GM19452 (cell line): ENCODE results near the gene TENT5C.

Source experiments
- ATAC-seq: cut with Tn5 transposase; IDR thresholded peaks from one replicate; pipeline ENCODE4 v1.9.1; 2021; ENCODE audit not compliant: unreplicated experiment

Gene TENT5C

DNA sequence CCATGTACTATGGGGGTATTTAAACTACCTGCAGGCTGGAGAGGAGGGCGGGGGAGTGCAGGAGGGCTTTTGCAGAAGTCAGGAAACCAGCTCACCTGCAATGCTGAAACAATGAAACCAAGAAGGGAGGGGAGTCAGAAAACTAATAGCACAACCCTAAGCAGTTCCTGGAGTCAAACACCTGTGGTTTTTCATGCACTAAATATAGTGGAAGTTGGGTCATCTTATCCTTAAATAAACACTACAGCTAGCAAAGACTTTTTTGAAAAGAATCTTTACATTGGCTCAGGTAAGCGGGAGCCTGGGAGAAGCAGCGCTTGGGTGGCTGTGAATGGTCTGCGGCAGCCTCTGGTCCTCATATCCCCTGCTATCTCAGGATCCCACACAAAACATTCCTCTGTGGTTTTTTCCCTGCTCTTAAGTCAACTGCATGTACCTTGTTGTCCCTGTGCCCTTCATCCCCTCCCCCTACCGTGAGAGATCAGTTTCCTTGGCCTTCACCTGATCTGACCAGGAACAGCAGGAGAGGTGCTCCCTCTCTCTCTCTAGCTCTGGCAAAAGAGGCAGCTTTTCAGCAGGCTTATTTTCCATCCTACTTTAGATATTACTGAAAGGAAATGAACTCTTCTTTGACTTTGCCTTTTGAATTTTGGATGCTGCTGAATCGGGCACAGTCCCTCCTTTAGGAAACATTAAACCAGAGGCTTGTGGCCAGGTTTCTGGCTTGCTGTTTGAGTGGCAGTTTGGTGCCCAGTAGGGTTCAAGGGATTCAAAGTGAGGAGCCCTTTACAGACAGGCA lies 26.6 kb downstream of the TENT5C start:
- ATAC-seq = no peak

DNA sequence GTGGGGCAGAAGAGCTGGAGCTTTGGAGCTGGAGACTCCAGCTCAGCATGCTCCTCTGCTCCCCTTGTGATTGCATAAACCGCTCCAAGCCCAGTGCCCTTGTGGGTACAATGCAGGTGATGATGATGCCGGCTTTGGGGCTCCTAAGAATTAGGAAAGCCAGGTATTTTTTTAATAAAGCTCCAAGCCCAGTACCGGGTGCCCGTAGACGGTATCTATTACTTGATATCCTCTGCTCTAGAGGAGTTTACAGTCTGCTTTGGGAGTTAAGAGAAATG lies 27.2 kb downstream of the TENT5C start:
- ATAC-seq = no peak

DNA sequence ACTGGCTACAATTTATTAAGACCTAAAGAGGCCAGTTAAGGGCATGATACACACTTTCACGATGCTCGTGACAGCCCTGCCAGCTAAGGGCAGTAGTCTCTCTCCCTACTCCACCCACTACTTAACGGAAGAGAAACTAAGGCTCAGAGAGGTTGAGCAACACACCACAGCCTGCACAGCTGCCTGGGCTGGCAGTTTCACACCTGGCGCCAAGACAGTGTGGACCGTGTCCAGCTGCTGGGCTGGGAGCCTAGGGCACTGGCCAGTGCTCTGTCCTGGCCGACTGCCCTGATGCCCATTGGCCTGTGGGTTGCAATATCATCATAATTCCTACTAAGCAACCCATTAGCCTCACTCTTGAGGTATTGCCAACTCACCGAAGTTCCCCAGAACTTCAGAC lies 27.6 kb downstream of the TENT5C start:
- ATAC-seq = no peak

DNA sequence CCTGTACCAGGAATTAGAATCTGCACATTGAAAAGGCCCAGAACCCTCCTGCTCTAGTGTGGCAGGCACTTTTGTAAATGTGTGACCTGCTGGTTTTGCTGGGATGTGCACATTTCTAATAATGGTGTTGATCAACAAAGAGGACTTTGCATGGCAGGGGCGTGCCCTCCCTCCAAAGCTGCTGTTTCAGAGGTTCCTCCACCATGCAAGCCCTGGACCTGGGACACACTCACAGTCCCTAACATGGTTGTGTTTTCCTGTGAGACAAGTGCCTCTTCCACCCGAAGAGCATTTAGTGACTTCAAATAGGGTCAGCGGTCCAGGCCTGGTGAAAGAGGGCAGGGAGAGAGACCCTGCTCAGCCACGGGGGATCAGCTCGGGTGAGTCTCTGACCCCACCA lies 28.1 kb downstream of the TENT5C start:
- no peak for ATAC-seq

DNA sequence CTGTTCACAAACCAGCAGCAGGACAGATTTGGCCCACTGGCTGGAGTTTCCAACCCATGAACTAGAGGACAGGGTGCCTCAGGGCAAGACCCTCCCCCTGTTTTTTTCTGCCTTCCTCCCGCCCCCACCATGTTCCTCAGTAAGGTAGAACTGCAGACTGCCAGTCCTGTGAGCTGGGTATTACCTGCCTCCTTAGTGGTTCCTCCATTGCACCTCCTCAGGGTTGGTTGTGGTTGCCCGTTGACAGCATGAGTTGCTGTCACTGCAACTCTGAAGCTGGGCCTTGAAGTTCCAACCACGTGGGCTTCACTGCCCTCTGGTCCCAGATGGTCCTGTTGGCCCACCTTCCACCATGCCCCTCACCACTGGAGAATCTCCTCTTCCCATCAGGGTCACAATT lies 28.8 kb downstream of the TENT5C start:
- no peak for ATAC-seq

DNA sequence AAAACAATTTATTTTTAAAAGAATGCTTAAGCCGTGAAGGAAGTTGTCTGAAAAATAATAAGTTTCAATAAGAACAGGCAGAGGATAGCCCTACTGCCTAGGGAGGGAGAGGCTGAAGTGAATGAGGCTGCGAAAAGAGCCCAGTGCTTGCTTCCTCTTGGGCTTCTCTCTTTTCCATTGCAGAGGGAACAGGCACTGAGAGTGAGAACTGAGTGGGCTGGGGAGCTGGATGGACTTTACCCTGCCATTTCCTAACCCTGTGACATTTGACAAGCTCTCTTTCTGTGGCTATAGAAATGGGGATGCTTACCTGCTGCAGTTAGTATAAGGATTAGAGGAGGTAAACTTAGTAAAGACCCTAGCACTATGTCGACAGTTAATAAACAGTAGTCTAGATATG lies 30.0 kb downstream of the TENT5C start:
- ATAC-seq = no peak

DNA sequence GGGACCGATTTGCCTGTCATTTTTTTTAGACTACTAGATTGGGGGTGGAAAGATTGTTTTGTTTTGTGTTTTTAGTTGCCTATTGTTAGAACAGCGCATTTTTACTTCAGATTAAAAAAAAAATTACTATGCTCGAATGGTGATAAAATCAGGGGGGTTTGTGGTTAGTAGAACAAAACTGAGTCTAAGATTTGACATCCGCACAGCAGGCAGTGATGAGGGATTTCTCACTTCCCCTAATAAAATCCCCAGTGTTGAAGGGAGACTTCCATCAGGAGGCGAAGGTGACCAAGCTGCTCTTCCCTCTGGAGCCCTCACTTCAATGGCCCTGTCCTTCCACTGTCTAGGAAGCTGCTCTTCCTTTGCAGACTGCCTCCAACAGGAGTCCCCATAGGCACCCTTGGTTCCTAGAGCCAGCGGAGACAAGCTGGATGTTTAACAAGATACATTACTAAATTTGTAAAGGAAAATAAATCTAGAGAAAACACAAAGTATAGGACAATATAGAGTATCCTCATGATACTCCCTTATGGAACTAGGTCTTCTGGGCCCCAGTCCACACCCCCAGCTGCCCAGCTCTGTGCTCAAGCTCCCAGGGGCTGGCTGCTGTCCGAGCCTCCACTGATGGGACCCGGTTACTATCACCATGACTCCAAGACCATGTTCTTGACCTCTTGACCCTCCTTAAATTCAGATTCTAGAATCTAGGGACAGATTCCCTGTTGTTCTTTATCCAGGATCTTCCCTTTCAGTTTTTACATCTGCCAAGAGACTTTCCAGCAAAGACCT lies 31.0 kb downstream of the TENT5C start:
- no peak for ATAC-seq

DNA sequence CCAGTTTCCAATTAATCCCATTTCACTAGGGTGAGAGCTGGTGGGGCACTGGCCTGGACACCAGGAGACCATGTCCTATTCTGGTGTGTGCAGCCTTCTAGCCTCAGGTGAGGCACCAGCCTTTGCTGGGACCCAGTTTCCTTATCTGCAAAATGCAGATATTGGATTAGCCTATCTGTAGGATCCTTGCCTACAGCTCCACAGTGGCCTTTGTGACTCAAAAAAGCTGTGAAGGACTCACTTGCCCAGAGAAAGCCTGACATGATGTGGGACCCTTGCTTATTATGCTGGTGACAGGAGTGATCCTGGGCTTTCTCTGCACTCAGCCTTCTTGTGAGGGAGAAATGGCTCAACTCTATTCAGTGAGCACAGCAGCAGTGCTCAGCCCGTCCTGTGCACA lies 32.3 kb downstream of the TENT5C start:
- no peak for ATAC-seq

DNA sequence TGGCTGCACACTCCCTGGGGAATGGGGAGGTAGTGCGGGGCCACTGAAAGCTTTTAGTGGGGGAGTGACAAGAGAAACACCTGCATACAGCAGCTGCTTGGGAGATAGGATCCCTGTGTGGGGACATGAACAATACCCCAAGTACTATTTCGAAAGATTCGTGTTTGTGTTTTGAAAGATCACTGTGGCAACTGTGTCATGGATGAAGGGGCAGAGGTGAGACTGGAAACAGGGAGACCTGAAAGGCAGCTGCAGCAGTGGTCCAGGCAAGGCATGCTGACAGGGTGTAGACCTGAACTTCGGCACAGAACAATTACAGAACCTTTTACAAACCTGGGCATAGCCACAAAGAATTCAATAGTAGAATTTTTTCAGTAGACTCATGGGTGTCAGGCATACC lies 32.9 kb downstream of the TENT5C start:
- no peak for ATAC-seq

DNA sequence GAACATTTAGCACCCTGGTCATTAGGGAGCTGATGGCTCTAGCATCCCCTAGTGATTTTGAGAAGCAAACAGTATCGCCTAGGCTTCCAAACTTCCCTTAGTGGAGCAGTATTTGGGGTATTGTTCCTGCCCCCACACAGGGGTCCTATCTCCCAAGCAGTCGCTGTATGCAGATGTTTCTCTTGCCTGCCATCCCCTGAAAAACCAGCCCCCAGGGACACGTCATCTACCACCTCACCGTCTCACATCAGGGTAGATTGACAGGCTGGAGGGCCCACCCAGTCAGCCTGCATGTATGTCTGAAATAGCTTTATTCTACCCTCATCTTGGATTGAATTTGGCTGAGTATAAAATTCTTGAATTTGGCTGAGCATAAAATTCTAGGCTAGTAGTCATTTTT lies 33.9 kb downstream of the TENT5C start:
- no peak for ATAC-seq

DNA sequence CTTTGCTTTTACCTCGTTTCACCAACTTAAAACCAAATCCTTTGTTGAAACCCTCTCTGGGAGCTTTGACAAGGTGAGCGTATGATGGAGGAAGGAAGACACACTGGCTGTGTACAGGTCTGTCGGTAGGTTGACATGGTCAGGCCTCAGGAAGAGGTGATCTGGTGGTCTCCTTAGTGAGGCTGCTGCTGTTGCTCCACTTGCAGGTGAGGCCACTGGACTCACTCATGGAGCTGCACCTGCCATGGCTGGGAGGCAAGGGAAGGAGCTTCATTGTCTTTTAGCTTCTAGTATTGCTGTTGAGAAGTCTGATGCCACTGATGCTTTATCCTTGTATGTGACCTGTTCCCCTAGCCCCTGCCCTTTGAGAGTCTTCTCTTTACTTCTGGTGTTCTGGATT lies 35.7 kb downstream of the TENT5C start:
- ATAC-seq = no peak

DNA sequence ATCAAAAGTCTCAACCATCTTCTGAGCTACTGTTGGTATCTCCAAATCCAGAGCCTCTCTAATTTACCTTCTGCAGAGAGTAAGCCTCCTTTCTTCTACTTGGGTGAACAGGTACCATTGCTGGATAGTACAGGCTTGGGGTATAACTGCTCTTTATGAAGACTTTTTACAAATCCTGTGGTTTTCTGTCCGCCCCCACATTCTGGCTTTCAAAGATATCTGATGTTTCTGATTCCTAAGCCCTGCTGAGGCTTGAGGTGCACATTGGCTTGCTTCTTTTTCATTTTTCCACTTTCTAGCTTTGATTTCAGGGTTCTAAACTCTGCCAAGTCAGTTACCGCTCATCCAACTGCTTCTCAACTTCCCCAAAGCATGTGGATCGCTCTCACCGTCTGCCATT lies 37.1 kb downstream of the TENT5C start:
- ATAC-seq = no peak

DNA sequence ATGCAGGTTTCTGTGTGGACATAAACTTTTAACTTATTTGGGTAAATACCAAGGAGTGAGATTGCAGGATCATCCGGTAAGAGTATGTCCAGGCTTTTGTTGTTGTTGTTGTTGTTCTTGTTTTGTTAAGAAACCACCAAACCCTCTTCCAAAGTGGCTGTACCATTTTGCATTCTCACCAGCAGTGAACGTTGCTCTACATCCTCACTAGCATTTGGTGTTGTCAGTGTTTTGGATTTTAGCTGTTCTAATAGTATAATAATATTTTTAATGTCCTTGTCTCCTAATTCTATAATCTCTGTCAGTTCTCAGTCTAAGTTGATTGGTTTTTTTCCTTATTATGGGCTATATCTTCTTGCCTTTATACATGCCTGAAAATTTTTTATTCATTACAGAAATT lies 37.8 kb downstream of the TENT5C start:
- no peak for ATAC-seq

DNA sequence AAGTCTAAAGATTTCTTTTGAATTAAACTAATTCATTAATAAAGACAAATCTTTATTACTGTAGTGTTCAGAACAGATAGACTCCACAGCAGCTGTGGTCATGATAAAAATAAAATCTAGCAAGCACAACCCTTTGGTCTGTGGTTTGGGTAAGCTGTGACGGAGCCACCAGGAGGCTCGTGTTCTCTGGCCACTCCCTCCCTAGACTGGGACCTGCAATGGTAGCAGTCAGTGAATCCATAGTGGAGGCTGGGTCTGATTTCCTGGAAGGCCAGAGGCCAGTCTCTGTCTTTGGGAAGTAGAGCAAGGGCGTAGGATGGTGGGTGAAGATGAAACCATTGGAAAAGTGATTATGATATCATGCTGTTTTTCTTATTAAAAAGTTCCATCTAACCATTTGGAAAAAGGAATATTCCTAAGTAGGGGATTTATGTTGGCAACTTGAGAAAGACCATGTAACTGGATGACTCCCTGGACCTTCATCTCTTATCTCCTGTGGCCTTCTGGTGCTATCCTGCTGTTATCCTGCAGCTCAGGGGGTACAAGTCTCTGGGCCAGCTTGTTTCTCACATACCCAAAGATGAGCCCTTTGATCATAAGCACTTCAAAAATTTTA lies 39.0 kb downstream of the TENT5C start:
- peak; percentile 79 for ATAC-seq

DNA sequence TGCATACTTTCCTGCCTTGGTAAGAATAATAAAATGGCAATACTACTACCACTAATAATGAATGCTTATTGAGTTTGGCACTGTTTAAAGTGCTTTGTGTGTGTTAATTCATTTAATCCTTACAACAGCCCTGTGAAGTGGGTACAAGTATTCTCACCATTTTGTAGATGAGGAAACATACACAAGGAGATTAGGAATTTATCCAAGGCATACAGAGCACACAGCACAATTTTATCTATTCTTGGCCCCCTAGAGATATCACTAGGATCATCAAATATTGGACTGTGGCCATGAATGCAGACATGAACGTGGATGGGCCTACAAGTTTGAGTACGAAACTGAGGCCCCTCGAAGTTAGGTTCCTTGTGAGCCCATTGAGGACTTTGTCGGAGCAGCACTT lies 39.5 kb downstream of the TENT5C start:
- no peak for ATAC-seq

DNA sequence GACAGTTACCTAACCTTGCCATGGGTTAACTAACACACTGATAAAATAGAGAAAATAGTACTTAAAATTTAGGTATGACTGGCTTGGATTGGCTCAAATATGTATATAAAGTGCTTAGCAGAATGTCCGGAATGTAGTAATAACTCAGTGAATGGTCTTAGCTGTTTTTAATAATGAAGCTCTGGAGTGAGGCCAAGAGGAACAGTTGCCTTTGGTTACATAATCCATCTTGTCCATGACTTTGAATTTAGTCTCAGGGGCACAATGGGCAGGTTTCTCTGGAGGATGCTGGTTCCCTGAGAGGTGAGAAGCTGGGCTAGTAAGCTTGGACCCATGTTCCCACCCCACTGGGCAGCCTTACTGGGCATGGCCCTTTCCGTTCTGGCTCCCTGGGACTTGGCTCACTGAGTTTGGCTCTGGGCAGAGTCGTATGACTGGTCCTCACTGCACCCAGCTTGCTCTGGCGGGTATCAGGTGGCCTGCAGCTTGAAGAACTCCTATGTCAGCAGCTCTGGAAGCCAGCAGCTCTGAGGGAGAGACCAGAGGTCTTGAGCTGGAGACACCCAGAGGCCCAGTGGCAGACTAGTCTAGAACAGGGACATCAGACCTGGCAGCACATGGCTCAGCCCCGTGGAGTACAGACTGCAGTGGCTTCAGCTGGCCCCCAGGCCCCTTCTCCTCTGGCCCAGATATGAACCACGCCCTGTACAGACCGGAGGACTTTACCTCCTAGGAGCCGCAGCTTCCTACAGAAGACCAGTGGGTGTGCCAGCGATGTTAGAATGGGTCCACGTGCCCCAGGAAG lies 40.4 kb downstream of the TENT5C start:
- no peak for ATAC-seq

DNA sequence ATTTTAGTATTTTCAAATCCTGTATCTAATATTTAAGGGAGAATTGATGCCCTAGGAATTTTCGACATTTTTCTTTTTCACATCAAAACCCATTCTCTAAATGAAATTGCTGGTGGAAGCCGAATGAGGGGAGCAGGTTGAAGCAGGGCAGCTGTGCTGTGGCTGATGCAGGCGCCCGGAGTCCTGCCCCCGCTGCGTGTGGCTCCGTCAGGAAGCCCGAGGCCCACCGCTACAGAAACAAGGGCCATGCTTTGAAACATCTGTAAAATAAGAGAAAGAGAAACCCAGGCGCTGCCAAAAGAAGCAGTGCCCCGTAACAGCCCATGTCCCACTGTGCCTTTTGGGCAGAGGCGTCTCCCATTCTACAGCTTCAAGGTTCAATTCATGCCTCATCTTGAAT lies 41.1 kb downstream of the TENT5C start:
- no peak for ATAC-seq

DNA sequence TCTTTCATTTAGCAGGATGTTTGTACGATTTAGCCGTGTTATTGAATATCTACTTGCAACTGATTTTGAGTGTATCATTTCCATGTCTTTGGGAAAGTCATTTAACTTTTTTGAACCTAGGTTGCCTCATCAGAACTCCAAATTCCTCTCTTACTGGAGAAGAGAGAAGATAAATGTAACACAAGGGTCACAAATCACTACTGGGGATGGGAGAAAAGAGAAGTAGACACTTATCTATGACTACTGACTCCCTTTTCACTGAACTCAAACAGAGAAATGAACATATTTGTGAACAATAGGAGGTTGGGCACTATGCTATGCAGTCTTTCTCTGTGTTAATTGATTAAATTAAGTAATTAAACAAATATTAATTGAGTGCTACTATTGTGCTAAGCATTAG lies 42.2 kb downstream of the TENT5C start:
- no peak for ATAC-seq

DNA sequence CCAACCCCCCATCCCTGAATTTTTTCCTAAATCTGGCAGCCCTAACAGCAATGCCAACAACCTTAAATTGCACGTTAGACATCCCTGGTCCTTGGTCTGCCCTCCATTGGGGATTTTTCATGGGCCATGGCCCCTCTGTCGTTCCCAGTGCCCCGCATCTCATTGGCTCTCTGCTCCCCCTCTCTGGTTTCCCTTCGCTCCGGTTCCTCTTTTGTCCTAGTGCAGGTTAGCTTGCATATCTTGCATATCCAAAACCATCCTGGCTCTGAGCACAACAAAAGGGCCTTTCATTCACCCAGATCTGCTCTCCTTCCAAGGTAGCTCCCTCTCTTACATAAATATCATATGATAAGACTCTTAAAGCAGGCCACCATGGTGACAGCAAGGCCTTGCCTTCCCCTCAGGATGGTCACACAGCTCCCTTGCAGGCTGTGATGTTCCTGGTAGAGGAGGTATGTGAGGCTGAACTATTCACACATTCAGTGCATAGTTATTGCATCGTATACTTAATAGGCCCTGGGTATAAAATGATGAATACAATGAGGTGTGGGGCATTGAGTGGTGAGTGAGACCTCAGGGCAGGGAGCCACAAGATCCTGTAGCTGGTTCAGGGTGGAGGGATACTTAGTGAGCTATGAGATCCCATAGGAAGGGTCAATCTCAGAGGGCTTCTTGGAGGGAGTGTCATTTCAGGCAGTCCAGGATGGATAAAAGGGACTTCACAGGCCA lies 45.2 kb downstream of the TENT5C start:
- ATAC-seq = no peak

DNA sequence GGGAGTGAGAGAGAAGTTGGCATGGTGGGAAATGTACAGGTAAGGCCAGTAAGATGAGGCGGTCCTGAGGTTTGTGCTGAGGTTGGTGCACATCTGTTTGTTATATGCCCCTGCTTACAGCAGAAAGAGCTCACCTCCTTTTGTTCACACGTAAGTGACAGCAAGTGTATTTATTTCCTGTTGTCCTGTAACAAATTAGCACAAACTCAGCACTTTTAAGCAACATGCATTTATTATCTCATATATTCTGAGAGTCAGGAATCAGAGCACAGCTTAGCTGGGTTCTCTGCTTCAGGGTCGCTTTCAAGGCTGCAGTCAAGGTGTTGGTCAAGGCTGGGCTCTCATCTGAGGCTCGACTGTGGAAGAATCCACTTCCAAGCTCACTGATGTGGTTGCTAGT lies 45.8 kb downstream of the TENT5C start:
- ATAC-seq = no peak

DNA sequence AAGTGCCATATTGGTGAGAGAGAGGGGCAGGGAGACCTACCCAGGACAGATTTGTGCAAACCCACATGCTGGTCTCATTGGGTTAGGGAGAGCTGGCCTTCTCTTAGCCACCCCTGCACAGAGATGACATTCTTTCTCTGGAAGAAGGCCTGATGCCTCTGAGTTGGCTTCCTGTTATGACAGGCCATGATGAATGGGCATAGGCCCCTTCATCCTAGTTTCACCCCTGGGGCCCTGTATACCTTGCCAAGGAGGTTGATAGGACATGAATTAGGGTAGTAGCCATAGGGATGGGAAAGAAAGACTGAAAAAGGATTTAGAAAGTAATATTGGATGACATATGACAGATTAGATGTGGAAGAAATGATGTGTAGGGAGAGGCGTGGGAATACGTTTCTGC lies 46.6 kb downstream of the TENT5C start:
- no peak for ATAC-seq
